Esophagus muscularis mucosa (tissue), 4 donors: Measurements from ENCODE around the gene KCNQ5. TPM values are rescaled to one million over a fixed set of nuclear protein-coding genes. Genes with fewer than 3 reads are reported as not detected.

ENCODE experiments used
- DNase-seq: peaks from one replicate; pipeline ENCODE4 v3.0.0-alpha.2; 2017; ENCODE audit errors: extremely low spot score
- H3K27ac ChIP-seq, 4 donors: fragments of 200-600 bp; sonication (generic); replicated peaks in 1 of 4; 1 replicate in 3 of 4; 2 replicates in 1 of 4; pipeline ENCODE4 v1.5.1; 2016 to 2019; ENCODE audit warnings: mild to moderate bottlenecking in 1 of 4
- H3K27me3 ChIP-seq, 4 donors: fragments of 200-600 bp; sonication (generic); one replicate each; pipeline versions ENCODE4 v1.5.1 to v1.6.0; 2016 to 2019
- H3K36me3 ChIP-seq, 4 donors: fragments of 200-600 bp; sonication (generic); one replicate each; pipeline ENCODE4 v1.5.1; 2016 to 2019
- H3K4me1 ChIP-seq, 4 donors: fragments of 200-600 bp; sonication (generic); one replicate each; pipeline ENCODE4 v1.5.1; 2016 to 2019
- H3K4me3 ChIP-seq, 4 donors: fragments of 200-600 bp; sonication (generic); 1 replicate in 2 of 4; 2 replicates in 2 of 4; pipeline ENCODE4 v1.5.1; 2016 to 2019; ENCODE audit warnings: mild to moderate bottlenecking in 4 of 4, moderate library complexity in 1 of 4
- H3K9me3 ChIP-seq, 4 donors: fragments of 200-600 bp; sonication (generic); 1 replicate in 3 of 4; 2 replicates in 1 of 4; pipeline ENCODE4 v1.5.1; 2016 to 2019
- CTCF ChIP-seq, 3 experiments: fragments of 200-600 bp in 2 of 3; fragments of 450-650 bp in 1 of 3; sonication (generic) in 2 of 3; IDR thresholded peaks; one replicate each; pipeline ENCODE4 v1.5.1; 2017 to 2019; ENCODE audit warnings: antibody characterized with exemption in 3 of 3, mild to moderate bottlenecking in 2 of 3, moderate library complexity in 1 of 3
- EP300 ChIP-seq: sonication (generic); formaldehyde crosslinking; IDR thresholded peaks from one replicate; pipeline ENCODE4 v1.6.1; 2017; ENCODE audit warnings: antibody characterized with exemption
- POLR2A ChIP-seq: fragments of 450-650 bp; IDR thresholded peaks from one replicate; pipeline ENCODE4 v1.6.1; 2017; ENCODE audit warnings: antibody characterized with exemption, moderate library complexity, mild to moderate bottlenecking, low read depth
- POLR2AphosphoS5 ChIP-seq, 2 donors: sonication (generic); formaldehyde crosslinking; IDR thresholded peaks; one replicate each; pipeline ENCODE4 v1.6.1; 2017; ENCODE audit warnings: antibody characterized with exemption in 2 of 2
- WGBS: methylation state at CpG from one replicate; pipeline ENCODE4 v1.1.5; 2018; 5-methylcytosine and 5-hydroxymethylcytosine counted together
- intact Hi-C: fragments of 100-400 bp; cut with DNase I; formaldehyde crosslinking; loops from one replicate; pipeline ENCODE4 v1.15.1; 2023
- total RNA-seq, 4 donors: library from RNA; depleted of rRNA; stranded (reverse); fragments of >200 nt; gene quantifications; one replicate each; pipeline versions ENCODE4 v1.1.0 to v1.2.1, GENCODE V29; 2016

The KCNQ5 gene
- total RNA-seq, 4 donors from 2014 or later = 1.2 to 2.2 (median 1.8) TPM

- H3K4me3 ChIP-seq = no peak overlapping the region
- DNase-seq = no peak
- no peaks in the 10 kb centered on the region for H3K27me3 ChIP-seq
- 89% methylated on average over 4 of the region's 4 CpGs for whole genome bisulfite sequencing
- H3K9me3 ChIP-seq = no peaks in the 10 kb centered on the region
- no peak overlapping the region for H3K27ac ChIP-seq
- no peaks in the 10 kb centered on the region for H3K36me3 ChIP-seq
- intact Hi-C loops = no loop called here
- TF ChIP-seq EP300 (no peak), CTCF (IDR thresholded peaks at IDR 0.05) (no peak), POLR2AphosphoS5 (IDR thresholded peaks at IDR 0.05) (no peak), POLR2A (no peak)
- no peaks in the 10 kb centered on the region for H3K4me1 ChIP-seq
These were observed 116.2 kb downstream of the KCNQ5 start for GRCh38 chr6:72738091-72738490.

GRCh38 chr6:72739368-72739779, 117.5 kb downstream of the KCNQ5 start:
- H3K36me3 ChIP-seq = no peaks in the 10 kb centered on the region
- H3K9me3 ChIP-seq = no peaks in the 10 kb centered on the region
- H3K4me1 ChIP-seq = no peaks in the 10 kb centered on the region
- no peaks in the 10 kb centered on the region for H3K27me3 ChIP-seq
- intact Hi-C loops = no loop called here
- 78% methylated on average over 3 of the region's 3 CpGs for WGBS
- H3K27ac ChIP-seq = no peak overlapping the region
- no peak overlapping the region for H3K4me3 ChIP-seq
- no peak for DNase-seq
- no peak for TF ChIP-seq CTCF (IDR thresholded peaks at IDR 0.05)
- TF ChIP-seq POLR2A = no peak
- TF ChIP-seq POLR2AphosphoS5 (IDR thresholded peaks at IDR 0.05) = no peak
- TF ChIP-seq EP300 = no peak

- no peak overlapping the region for H3K4me3 ChIP-seq
- no peaks in the 10 kb centered on the region for H3K36me3 ChIP-seq
- TF ChIP-seq CTCF (IDR thresholded peaks at IDR 0.05) (no peak), EP300 (no peak), POLR2AphosphoS5 (IDR thresholded peaks at IDR 0.05) (no peak), POLR2A (no peak)
- no peaks in the 10 kb centered on the region for H3K4me1 ChIP-seq
- intact Hi-C loops = no loop called here
- no peak overlapping the region for H3K27ac ChIP-seq
- DNase-seq = no peak
- WGBS = 74% methylated on average over 2 of the region's 2 CpGs
- H3K9me3 ChIP-seq = no peaks in the 10 kb centered on the region
- no peaks in the 10 kb centered on the region for H3K27me3 ChIP-seq
These were observed 118.3 kb downstream of the KCNQ5 start for GRCh38 chr6:72740135-72740534.

- H3K27ac ChIP-seq = no peak overlapping the region
- no peaks in the 10 kb centered on the region for H3K27me3 ChIP-seq
- no peak overlapping the region for H3K4me3 ChIP-seq
- H3K4me1 ChIP-seq = no peaks in the 10 kb centered on the region
- H3K36me3 ChIP-seq = no peaks in the 10 kb centered on the region
- intact Hi-C loops = no loop called here
- WGBS = 77% methylated on average over 3 of the region's 3 CpGs
- no peak for DNase-seq
- no peaks in the 10 kb centered on the region for H3K9me3 ChIP-seq
- TF ChIP-seq EP300 (no peak), POLR2AphosphoS5 (IDR thresholded peaks at IDR 0.05) (no peak), CTCF (IDR thresholded peaks at IDR 0.05) (no peak), POLR2A (no peak)
These were observed 119.2 kb downstream of the KCNQ5 start for GRCh38 chr6:72741083-72741482.

GRCh38 chr6:72742001-72742673, 120.3 kb downstream of the KCNQ5 start:
- no peak overlapping the region for H3K4me3 ChIP-seq
- H3K9me3 ChIP-seq = no peaks in the 10 kb centered on the region
- intact Hi-C loops = no loop called here
- no peaks in the 10 kb centered on the region for H3K4me1 ChIP-seq
- TF ChIP-seq POLR2AphosphoS5 (IDR thresholded peaks at IDR 0.05) (no peak), POLR2A (no peak)
- no peaks in the 10 kb centered on the region for H3K36me3 ChIP-seq
- 88% methylated on average over 5 of the region's 5 CpGs for WGBS
- DNase-seq = no peak
- H3K27me3 ChIP-seq = no peaks in the 10 kb centered on the region
- H3K27ac ChIP-seq = no peak overlapping the region
